GM21529 (cell line): ENCODE results near the gene GALNT13.

Source experiments
- ATAC-seq: cut with Tn5 transposase; IDR thresholded peaks from one replicate; pipeline ENCODE4 v1.9.1; 2021; ENCODE audit not compliant: unreplicated experiment

Gene GALNT13

DNA sequence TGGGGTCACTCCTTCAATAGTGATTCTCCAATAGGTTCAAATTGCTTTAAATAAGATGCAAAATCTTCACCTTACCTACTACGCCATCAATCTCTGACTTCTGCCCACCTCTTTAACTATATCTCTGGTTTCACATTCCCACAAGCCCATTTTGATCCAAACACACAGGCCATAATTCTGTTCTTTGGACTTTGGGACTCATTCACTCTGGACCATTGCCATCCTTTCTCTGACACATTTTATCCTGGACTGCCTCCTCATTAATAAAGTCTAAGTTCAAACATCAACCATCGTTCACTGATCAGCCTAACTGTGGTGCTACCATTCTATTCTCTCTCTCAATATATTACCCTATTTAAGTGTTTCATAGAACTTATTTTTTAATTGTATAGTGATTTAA, 332.2 kb downstream of the GALNT13 start:
- no peak for ATAC-seq

DNA sequence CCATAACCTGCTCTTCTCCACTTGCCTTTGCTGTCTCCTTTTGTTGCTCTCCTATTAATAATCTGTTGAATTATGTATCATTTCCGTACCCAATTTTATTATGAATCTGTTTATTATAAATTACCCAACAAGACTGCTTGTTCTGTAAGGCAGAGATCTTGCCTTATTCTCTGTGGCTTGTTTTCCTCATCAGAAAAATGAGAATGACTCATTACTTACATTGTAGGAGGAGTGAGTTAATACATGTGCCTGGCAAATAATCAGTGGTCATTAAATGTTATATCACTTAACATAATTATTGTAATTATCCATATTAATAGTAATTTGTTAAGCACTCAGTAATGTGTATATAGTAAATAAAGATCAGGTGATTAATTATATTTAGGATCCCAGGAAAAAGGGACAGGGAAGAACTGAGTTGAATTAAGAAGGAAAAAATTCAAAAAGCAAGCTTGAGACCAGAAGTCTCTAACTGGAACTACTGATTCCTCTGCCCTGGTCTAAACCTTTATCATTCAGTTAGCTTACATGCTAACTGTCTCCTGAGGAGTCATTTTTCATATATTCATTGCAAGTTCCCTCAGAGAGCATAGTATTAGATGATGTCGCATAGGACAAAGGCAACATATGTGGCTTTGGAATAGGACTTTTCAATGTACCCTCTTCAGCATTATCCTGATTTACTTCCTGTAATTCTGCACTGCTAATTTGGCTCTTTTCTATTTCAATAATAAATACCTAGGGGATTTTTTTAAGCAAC, 335.7 kb downstream of the GALNT13 start:
- no peak for ATAC-seq

DNA sequence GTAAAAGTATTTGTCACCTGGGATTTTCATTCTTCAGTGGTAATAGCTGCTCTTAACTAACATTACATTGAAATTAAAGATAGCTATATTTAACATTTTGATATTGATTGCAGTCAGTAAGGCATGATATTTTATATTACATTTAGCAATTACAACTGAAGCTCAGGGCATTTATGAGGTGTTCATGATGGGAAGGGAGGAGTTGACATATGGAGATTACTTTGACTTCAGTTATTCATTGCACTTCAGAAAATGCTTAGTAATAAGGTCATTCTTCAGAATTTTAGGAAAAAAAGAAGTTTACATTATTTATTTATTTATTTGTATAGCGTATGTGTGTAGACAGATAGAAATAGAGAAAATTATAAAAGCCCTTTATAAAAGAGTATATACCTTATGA, 352.0 kb downstream of the GALNT13 start:
- ATAC-seq: no peak

DNA sequence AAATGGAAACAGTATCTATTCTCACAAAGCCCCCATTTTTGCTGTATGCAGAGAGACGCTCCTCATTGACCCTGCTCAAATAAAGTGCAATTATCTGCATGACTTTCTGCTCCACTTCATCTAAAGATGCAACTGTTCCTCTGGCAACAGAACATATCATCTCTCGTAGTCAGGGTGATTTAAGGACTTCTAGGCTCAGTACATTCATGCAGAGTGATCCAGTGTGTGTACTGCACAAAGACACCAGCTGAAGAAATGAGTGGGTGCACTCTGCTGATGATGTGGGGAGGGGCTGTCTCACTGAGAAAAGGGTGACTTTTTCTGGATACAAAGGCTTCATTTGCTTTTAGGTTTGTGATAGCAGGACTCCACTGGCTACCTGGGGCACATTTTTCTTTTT, 355.2 kb downstream of the GALNT13 start:
- ATAC-seq: no peak

DNA sequence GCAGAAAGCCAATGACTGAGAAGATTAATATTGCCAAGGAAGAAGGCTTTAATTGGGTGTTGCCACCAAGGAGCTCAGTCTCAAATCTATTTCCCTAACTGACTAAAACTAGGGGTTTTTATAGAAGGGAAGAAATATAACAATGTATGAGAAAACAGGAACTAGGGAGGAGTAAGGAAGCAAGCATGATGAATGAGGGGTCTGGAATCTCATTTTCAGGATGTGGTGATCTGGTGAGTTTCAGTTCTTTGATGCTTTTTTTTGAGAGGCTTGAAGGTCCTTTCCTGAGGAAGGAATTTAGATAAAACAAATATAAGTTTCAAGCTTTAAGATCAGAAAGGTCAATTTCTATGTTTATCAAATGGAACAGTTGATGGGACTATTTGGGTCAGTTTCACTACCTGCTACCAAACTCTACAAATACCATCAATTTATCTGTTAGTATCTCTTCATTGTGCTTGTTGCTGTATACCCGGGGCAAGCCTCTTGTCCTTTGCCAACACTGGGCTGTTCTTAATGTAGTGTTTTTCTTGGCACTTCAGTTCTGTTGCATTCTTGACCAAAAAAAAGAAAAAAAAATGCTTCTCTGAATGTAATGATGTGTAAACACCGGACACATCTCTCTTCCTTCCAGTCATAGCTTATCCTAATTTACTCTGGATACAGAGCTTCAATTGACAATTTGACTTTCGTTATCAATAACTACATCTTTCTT, 357.0 kb downstream of the GALNT13 start:
- ATAC-seq: no peak

DNA sequence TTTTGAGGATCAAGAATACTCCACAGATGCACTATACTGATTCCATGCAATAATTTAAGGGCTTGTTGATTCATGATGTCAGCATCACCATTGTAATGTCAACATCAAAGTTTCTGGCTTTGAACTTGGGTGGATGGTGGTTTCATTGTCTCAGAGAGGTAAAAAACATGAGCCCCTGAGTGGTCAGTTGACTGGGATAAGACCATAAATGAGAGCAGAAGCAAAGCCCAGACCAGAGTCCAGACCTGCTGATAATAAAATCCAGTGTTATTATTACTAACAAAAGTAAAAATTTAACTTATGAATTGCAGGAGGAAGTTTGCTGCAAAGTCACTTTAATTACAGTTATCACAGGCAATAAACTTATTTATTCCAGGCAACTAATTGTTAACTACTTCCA, 358.2 kb downstream of the GALNT13 start:
- no peak for ATAC-seq

DNA sequence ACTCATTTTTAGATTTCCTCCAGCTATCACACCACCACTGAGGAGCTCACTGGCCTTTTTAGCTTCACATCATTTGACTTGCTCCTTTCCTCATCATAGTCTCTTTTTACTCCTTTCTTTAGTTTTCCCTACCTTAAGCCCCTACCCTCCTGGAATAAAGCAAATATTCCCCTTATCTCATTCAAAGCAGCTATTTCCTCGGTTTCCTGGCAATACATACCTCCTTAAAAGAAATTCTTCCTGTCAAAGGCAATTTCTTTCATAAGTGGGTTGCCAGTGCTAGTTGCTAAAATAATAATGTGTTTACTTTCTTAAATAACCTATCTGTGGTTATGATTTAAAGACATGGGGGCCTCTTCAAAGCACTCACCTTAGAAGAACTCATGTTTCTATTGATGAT, 359.3 kb downstream of the GALNT13 start:
- no peak for ATAC-seq

DNA sequence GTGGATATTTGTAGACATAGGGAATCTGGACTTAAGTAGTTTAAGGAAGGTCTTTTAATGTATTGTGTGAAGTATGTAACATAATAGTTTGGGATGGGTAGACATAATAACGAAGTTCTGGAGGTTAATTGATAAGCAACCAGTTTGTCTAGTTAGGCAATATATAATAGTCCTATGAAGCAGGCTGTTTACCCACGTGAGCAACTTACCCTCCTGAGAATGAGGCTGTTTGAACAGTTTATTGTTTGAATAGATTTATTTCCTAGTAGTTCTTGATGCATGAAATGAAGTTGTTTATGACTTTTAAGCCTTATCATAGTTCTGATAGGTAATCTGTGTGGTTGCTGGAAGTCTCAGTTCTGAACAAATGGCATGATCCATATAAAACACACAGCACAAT, 361.5 kb downstream of the GALNT13 start:
- no peak for ATAC-seq

DNA sequence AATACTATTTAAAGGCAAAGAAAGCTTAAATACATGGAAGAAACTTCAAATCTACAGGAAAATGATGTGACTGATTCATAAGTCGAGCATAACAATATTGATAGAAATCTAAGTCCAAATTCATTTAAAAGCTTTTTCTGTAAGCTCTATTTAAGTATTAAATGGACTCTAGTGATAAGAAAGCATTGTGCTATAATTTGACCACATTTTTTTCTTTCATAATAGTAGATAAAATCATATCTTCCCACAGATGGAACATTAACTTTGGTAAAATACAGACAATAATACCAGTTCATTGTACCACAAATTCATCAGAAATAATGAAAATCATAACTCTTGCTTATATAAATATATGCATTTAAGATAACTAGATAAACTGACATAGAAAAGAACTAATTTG, 366.5 kb downstream of the GALNT13 start:
- ATAC-seq: no peak

DNA sequence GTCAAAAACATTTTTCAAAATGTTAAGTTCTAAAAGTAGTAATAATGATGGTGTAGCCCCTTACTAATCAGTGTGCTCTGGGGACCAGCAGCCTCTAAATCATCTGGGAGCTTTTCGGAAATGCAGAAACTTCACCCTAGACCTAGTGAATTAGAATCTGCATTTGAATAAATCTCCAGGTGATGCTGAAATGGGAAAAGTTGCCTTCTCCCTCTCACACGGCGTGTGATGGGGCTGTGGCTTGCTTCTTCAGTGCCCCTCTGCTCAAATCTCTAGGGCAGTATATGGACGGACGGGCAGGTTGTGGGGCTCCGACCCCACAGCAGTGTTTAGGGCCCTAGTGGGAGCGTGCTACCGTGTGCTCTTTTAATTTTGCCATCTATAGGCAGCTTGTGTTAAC, 368.6 kb downstream of the GALNT13 start:
- no peak for ATAC-seq

DNA sequence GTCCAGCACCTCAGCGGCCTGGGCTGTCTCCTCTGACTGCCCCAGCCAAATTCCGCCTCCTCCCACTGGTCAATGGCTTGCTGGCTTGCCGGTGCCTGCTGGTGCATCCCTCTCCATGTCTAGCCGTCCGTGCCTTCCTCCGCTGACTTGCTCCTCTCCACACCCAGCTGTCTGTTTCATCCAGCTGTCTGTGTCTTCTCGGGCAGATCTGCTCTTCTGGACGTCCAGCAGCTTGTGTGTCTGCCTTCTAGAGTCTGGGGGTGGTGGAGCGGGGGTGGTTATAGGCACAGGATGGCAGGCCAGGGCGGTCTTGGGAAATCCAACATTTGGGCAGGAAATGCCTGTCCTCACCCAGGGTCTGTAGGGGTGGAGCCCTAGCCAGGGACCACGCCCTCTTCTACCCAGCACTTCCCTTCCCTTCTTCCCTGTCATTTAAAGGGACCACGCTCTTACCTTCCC, 369.2 kb downstream of the GALNT13 start:
- ATAC-seq: no peak

DNA sequence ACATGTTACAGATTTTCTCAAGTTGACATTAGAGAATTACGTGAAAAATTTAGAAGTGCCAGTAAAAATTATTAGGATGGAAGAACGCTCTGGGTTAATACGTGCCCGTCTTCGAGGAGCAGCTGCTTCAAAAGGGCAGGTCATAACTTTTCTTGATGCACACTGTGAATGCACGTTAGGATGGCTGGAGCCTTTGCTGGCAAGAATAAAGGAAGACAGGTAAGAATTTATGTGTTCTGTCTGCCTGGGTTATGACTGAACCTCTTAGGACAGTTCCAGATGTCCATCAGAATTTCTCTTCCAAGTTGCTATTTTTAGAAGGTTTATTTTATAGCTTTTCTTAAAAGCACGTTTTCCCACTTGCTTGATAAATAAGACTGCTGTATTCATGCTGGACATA, 371.0 kb downstream of the GALNT13 start:
- ATAC-seq: no peak

DNA sequence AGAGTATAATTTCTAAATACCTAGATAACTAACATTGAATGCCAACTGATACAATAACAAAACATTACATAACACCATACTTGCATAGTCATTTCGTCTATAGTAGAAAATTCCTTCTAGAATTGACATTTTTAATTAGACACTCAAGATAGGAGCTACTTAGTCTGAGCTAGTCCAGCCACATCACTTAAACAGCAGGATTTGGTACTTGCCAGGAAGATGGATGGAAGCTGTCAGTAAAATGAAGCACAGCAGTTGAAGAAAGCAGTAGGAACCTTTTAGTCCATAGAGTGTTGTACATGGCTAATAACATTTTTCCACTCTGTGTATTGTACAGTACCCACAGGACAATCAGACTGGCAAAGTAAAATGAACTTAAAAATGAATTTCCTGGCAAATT, 372.0 kb downstream of the GALNT13 start:
- ATAC-seq: no peak

DNA sequence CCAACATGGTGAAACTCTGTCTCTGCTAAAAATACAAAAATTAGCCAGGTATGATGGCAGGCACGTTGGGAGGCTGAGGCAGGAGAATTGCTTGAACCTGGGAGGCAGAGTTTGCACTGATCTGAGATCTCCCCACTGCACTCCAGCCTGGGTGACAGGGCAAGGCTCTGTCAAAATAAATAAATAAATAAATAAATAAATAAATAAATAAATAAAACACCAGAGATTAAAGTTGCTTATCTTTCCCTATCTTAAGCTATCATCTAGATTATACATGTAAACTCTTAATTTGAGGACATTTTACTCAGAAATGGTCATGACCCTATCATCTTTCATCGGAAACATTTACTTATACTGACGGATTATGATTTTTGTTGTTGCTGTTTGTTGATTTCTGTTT, 373.2 kb downstream of the GALNT13 start:
- no peak for ATAC-seq

DNA sequence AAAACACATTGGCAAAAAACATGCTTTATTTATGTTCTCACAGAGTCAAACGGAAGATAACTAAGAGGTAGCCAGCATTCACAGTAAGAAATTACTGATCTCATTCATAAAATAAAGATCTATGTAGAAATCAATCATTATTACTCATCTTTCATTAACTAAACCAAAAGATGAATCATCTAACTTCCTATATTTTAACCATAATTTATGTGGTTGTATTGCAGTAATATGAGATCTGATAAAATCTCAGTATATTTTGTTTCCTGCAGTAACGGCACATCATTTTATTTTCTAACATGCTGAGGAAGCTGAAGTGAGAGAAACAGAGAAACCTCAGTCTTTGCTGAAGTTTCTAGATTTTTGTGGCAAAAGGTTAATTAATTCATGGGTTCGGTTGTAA, 375.8 kb downstream of the GALNT13 start:
- ATAC-seq: no peak

DNA sequence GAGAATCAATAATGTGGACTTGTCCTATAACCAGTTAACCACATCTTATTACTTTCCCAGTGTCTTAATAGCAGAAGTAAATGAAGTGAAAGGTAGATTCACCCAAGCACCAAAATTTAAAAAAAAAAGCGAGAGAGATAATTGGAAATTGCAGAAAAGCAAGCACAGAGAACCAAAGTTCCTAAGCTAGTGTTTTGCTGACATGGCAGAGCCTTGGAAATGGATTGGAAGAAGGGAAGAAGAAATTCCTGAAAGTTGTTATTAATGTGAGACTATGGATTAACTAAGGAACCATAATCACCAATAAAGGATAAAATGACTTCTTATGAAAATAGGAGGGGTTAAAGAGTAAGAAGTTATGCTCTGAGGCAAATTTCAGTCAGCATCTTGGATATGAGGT, 384.4 kb downstream of the GALNT13 start:
- no peak for ATAC-seq

DNA sequence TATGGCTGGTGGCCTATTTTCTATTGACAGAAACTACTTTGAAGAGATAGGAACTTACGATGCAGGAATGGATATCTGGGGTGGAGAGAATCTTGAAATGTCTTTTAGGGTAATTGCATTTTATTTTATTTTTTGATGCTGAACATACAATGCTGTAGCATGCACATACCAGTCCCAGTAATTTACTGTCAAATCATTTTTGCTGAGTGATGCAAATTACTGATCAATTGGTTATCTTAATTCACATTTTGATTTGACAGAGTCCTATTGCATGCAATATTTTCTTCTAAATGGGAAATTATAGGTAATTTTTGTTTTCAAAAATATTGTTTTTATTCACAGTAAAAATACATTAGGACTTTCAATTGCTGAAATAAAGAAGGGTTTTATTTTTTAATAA, 387.3 kb downstream of the GALNT13 start:
- no peak for ATAC-seq

DNA sequence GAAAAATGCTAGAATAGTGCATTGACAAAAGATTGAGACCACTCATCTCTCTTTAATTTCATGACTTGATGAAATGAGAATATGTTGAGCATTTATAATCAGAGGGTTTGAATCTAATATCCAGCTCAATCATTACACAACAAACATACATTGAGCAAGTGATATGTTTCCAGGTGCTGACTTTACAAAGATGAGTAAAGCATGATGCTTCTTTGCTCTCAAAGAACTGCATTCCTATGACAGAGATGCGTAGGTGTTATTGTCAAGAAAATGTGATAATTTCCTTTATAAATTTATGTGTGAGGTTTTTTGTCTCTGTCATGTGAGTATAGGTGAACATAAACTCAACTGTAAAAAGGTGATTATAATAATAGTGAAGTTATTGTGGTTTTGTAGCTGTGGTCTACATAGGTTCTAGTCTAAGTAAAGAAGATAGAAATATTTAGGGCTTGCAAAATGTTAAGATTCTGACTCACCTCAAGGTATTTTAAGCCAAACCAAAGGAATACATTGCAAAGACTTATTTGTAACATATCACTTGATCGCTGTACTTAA, 389.8 kb downstream of the GALNT13 start:
- no peak for ATAC-seq

DNA sequence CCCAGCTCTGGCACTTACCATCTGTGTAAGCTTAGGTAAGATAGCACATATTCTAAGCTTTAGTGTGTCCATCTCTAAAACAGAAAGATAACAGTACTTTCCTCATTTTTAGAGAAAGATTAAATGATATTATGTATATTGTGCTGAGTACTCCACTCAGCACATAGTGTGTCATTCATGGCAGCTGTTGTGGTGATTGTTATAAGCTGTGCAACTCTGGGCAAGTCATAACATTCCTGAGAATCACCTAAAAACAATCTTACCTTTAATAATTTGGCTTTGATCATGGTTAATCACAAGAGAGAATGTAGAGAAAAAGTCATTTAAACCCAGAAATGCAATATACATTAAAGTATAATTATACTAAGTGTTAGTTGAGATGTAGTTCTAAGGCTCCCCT, 391.5 kb downstream of the GALNT13 start:
- no peak for ATAC-seq

DNA sequence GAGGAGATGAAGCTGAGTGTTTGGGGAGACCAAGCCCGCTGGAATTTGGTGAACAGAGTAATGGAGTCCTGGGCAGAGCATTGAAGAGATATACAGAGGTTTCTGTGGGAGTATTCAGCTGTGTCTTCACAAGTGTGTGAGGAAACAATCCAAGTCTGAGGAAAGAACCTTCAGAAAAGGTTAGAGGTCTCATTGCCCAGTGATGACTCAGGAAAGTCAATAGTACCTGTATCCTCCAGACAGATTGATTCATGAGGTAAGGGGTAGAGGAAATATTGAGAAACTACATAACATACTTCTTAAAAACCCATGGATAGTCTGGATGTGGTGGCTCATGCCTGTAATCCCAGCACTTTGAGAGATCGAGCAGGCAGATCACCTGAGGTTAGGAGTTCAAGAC, 392.3 kb downstream of the GALNT13 start:
- no peak for ATAC-seq

DNA sequence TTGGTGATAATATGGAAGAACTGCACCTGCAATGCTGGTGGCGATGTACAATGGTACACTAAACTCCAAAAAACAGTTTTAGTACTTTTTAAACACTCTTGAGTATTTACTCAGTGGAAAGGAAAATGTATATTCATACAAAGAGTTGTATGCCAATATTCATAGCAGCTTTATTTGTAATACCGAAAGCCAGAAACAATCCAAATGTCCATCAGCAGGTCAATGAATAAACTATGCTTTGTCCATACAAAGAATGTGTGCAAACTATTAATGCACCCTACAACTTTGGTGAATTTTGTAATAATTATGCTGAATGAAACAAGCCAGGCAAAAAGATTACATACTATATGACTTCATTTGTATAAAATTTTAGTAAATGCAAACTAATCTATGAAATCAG, 396.3 kb downstream of the GALNT13 start:
- no peak for ATAC-seq

DNA sequence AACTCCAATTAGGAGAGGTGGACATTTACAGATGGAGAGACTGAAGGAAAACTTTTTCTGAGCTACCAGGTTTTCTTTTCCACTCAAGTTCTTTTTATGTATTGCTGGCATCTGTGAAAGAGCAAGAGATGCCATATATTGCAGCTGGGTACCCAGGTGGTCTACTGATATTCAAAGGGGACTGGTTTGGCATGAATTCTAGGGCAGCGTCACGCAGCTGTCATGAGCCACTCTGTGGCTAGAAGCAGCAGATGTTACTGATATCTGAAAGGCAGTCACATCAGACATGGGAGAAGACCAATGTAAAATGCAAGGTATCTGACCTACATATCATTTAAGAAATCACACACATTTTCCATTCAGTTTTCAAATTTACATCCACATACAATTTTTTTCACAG, 408.8 kb downstream of the GALNT13 start:
- ATAC-seq: no peak
